Activated gamma-delta T cell treated with Interleukin-2 at 50 U/mL for 16 hours (primary cell): Measurements from ENCODE around the gene PRDM16.

Experiments
- DNase-seq: peaks from one replicate; pipeline ENCODE4 v3.0.0-alpha.2; 2020

PRDM16 gene

GRCh38 chr1:3056641-3057040 is 12.4 kb upstream of the PRDM16 start:
- DNase-seq: no peak

GRCh38 chr1:3058263-3059030 is 10.6 kb upstream of the PRDM16 start:
- no peak for DNase-seq

- no peak for DNase-seq
Measured at GRCh38 chr1:3060127-3060526, 8.9 kb upstream of the PRDM16 start.

- no peak for DNase-seq
Measured at GRCh38 chr1:3060601-3061551, 8.1 kb upstream of the PRDM16 start.

GRCh38 chr1:3061566-3061965 is 7.4 kb upstream of the PRDM16 start:
- DNase-seq: no peak

- no peak for DNase-seq
Measured at GRCh38 chr1:3061981-3062615, 6.9 kb upstream of the PRDM16 start.

- DNase-seq: no peak
Measured at GRCh38 chr1:3062616-3063378, 6.2 kb upstream of the PRDM16 start.

GRCh38 chr1:3063379-3064295 is 5.4 kb upstream of the PRDM16 start:
- no peak for DNase-seq

- DNase-seq: no peak
Measured at GRCh38 chr1:3064296-3064850, 4.6 kb upstream of the PRDM16 start.

- no peak for DNase-seq
Measured at GRCh38 chr1:3064901-3065300, 4.1 kb upstream of the PRDM16 start.

- no peak for DNase-seq
Measured at GRCh38 chr1:3065396-3065795, 3.6 kb upstream of the PRDM16 start.

- DNase-seq: no peak
Measured at GRCh38 chr1:3065797-3066196, 3.2 kb upstream of the PRDM16 start.

- DNase-seq: no peak
Measured at GRCh38 chr1:3066250-3066711, 2.7 kb upstream of the PRDM16 start.

GRCh38 chr1:3066826-3067225 is 2.2 kb upstream of the PRDM16 start:
- DNase-seq: no peak

GRCh38 chr1:3067301-3067670 is 1.7 kb upstream of the PRDM16 start:
- DNase-seq: no peak

GRCh38 chr1:3067671-3068563 is 1.1 kb upstream of the PRDM16 start:
- DNase-seq: no peak

- no peak for DNase-seq
Measured at GRCh38 chr1:3069491-3070308, 697 bp downstream of the PRDM16 start.

GRCh38 chr1:3070309-3070643 is 1.3 kb downstream of the PRDM16 start:
- no peak for DNase-seq
